ENCODE measurements around the gene IL12RB2. TPM values are rescaled to one million over a fixed set of nuclear protein-coding genes. Genes with fewer than 3 reads are reported as not detected.
A peak's percentile ranks its signal among the peaks of the same experiment; 100 is the strongest.

IL12RB2 gene
- total and polyA plus RNA-seq, 2 of the 13 experiments (the other 11 are each of a cell fraction or from before 2014, with no cell fraction given): not detected

DNA sequence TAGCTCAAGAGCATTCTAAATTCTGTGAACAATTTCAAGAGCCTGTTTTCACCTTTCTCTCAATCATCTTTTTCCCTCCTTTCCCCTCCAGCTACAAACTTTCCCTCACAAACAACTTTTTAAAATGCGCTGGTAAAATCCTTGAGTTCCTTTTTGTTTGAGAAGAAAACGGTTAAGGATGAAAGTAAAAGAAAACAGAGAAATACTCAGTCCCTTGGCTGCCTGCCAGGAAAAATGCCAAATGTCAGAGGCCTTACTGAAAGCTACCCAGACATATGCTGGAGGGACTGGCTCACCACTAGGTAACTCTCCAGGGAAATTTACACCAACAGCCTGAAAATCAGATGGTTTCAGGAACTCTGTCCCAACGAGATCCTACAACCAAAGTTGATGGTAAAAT is 133.5 kb downstream of the IL12RB2 start:
- no peak for ATAC-seq
- Histone ChIP-seq H3K9ac (ENCODE audit: insufficient read depth, low read depth, low read length) (no peak overlapping the region), H3K27me3 (ENCODE audit: control insufficient read depth in 1 of 2, insufficient read depth in 2 of 2, low read length in 2 of 2) (no peaks in the 10 kb centered on the region), H3K79me2 (ENCODE audit: insufficient read depth, low read length) (no peaks in the 10 kb centered on the region), H3K27ac (ENCODE audit: extremely low read length, insufficient read depth, low read length) (no peak overlapping the region), H4K20me1 (ENCODE audit: insufficient read depth, low read length) (no peaks in the 10 kb centered on the region), H3K36me3 (replicated peaks in 1 of 2; ENCODE audit: control insufficient read depth in 1 of 2, insufficient read depth in 2 of 2, low read length in 2 of 2) (no peaks in the 10 kb centered on the region), H2AFZ (ENCODE audit: low read length) (no peak overlapping the region), H3K4me1 (ENCODE audit: insufficient read depth, low read length) (peaks cover 30% of the 10 kb centered on the region), H3K4me3 (replicated peaks in 1 of 3; ENCODE audit: insufficient read depth in 1 of 3, low read depth in 2 of 3, low read length in 3 of 3) (no peak overlapping the region), H3K9me3 (ENCODE audit: low read length) (no peaks in the 10 kb centered on the region), H3K4me2 (ENCODE audit: low read depth, low read length) (no peak overlapping the region)
- peak; percentile 17 for DNase-seq (ENCODE audit: low spot score)
- BruUV-seq (replicated peaks): no TSS peak
- POLR2A ChIA-PET: no interaction called here
- intact Hi-C loops (cut with micrococcal nuclease; ENCODE audit: unreplicated experiment): no loop called here
- under 1% methylated on average over 3 of the region's 3 CpGs for WGBS (ENCODE audit: low lambda C conversion rate)
- no peak for TF ChIP-seq PRDM10 (CRISPR knock-in tag; IDR thresholded peaks at IDR 0.05; ENCODE audit: low read depth)
- peak; percentile 19; the same call in 1 of the 2 replicates for TF ChIP-seq LCORL (IDR thresholded peaks at IDR 0.05)
- TF ChIP-seq LCORL (CRISPR knock-in tag; IDR thresholded peaks at IDR 0.05): no peak
- FAIRE-seq: no peak
- CTCF ChIA-PET (ENCODE audit: low intra/inter-chr PET ratio, low total read pairs): no interaction called here
- in situ Hi-C loops (cut with HindIII; ENCODE audit: extremely low pct_ligation_motif_present, low pct_unique_long_range_greater_than_20kb): no loop called here

DNA sequence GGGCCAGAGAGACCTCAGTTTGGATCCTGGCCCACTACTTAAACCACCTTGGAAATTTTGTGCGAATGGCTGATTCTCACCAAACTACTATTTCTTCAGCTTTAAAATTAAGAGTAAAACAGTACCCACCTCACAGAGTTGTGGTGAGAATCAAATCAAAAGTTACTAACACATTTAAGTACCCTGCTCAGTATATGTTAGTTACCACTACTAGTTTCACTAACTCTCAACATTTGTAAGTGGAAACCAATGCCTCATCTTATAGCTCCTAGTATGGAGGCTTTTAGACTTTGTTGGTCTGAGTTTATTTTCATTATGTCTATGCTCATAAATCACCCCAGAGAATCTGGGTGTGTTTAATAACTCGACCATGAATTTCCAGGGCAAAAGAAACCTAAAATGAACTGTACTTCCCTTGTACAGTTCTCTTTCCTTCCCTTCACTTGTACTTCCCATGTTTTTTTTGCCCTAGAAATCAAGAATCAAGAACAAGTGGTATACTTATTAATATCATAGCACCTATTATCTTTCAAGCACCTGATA is 134.1 kb downstream of the IL12RB2 start:
- ATAC-seq: no peak
- Histone ChIP-seq H2AFZ (ENCODE audit: low read length) (no peak overlapping the region), H3K36me3 (replicated peaks in 1 of 2; ENCODE audit: control insufficient read depth in 1 of 2, insufficient read depth in 2 of 2, low read length in 2 of 2) (no peaks in the 10 kb centered on the region), H3K4me2 (ENCODE audit: low read depth, low read length) (no peak overlapping the region), H3K4me1 (ENCODE audit: insufficient read depth, low read length) (peaks cover 30% of the 10 kb centered on the region), H3K27ac (ENCODE audit: extremely low read length, insufficient read depth, low read length) (no peak overlapping the region), H3K4me3 (replicated peaks in 1 of 3; ENCODE audit: insufficient read depth in 1 of 3, low read depth in 2 of 3, low read length in 3 of 3) (no peak overlapping the region), H3K27me3 (ENCODE audit: control insufficient read depth in 1 of 2, insufficient read depth in 2 of 2, low read length in 2 of 2) (no peaks in the 10 kb centered on the region), H3K9ac (ENCODE audit: insufficient read depth, low read depth, low read length) (no peak overlapping the region), H3K9me3 (ENCODE audit: low read length) (no peaks in the 10 kb centered on the region), H3K79me2 (ENCODE audit: insufficient read depth, low read length) (no peaks in the 10 kb centered on the region), H4K20me1 (ENCODE audit: insufficient read depth, low read length) (no peaks in the 10 kb centered on the region)
- in situ Hi-C loops (cut with HindIII; ENCODE audit: extremely low pct_ligation_motif_present, low pct_unique_long_range_greater_than_20kb) (no loop called here), intact Hi-C loops (cut with micrococcal nuclease; ENCODE audit: unreplicated experiment) (no loop called here)
- WGBS (ENCODE audit: low lambda C conversion rate): 49% methylated on average over 2 of the region's 2 CpGs
- DNase-seq (ENCODE audit: low spot score): no peak
- BruUV-seq (replicated peaks): no TSS peak
- POLR2A ChIA-PET: no interaction called here
- CTCF ChIA-PET (ENCODE audit: low intra/inter-chr PET ratio, low total read pairs): no interaction called here
- FAIRE-seq: no peak
- TF ChIP-seq NCOA1 (CRISPR knock-in tag; IDR thresholded peaks at IDR 0.05): no peak
- TF ChIP-seq, protein P1, sequence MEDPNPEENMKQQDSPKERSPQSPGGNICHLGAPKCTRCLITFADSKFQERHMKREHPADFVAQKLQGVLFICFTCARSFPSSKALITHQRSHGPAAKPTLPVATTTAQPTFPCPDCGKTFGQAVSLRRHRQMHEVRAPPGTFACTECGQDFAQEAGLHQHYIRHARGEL (CRISPR knock-in tag; IDR thresholded peaks at IDR 0.05): no peak
- TF ChIP-seq ZBTB26 (CRISPR knock-in tag; IDR thresholded peaks at IDR 0.05; ENCODE audit: borderline replicate concordance): no peak
- no peak for TF ChIP-seq RAD51 (IDR thresholded peaks at IDR 0.05; ENCODE audit: borderline replicate concordance)
- no peak for TF ChIP-seq TEAD2 (CRISPR knock-in tag; IDR thresholded peaks at IDR 0.05)
- TF ChIP-seq JUND (CRISPR knock-in tag; IDR thresholded peaks at IDR 0.05): no peak
- no peak for TF ChIP-seq ZNF570 (CRISPR knock-in tag; IDR thresholded peaks at IDR 0.05; ENCODE audit: borderline replicate concordance)
- TF ChIP-seq, protein P2, sequence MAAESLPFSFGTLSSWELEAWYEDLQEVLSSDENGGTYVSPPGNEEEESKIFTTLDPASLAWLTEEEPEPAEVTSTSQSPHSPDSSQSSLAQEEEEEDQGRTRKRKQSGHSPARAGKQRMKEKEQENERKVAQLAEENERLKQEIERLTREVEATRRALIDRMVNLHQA (CRISPR knock-in tag; IDR thresholded peaks at IDR 0.05): no peak
- TF ChIP-seq, protein P3, sequence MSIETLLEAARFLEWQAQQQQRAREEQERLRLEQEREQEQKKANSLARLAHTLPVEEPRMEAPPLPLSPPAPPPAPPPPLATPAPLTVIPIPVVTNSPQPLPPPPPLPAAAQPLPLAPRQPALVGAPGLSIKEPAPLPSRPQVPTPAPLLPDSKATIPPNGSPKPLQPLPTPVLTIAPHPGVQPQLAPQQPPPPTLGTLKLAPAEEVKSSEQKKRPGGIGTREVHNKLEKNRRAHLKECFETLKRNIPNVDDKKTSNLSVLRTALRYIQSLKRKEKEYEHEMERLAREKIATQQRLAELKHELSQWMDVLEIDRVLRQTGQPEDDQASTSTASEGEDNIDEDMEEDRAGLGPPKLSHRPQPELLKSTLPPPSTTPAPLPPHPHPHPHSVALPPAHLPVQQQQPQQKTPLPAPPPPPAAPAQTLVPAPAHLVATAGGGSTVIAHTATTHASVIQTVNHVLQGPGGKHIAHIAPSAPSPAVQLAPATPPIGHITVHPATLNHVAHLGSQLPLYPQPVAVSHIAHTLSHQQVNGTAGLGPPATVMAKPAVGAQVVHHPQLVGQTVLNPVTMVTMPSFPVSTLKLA (IDR thresholded peaks at IDR 0.05): no peak
